ENCODE data around the gene TLDC2.

The TLDC2 gene

GRCh38 chr20:36849333-36850065 is 26.4 kb upstream of the TLDC2 start:
- no peak for DNase-seq (ENCODE audit: low read depth in 2 of 2, low spot score in 1 of 2)

GRCh38 chr20:36850759-36851158 is 25.2 kb upstream of the TLDC2 start:
- DNase-seq (ENCODE audit: low read depth in 2 of 2, low spot score in 1 of 2) = no peak

- DNase-seq (ENCODE audit: low read depth in 2 of 2, low spot score in 1 of 2) = no peak
Observed at GRCh38 chr20:36851490-36851889, 24.4 kb upstream of the TLDC2 start.

GRCh38 chr20:36852187-36852586 is 23.8 kb upstream of the TLDC2 start:
- no peak for DNase-seq (ENCODE audit: low read depth in 2 of 2, low spot score in 1 of 2)

- DNase-seq (ENCODE audit: low read depth in 2 of 2, low spot score in 1 of 2) = no peak
Observed at GRCh38 chr20:36854348-36855240, 21.3 kb upstream of the TLDC2 start.

GRCh38 chr20:36855241-36855657 is 20.7 kb upstream of the TLDC2 start:
- no peak for DNase-seq (ENCODE audit: low read depth in 2 of 2, low spot score in 1 of 2)

GRCh38 chr20:36856195-36856594 is 19.7 kb upstream of the TLDC2 start:
- no peak for DNase-seq (ENCODE audit: low read depth in 2 of 2, low spot score in 1 of 2)

- no peak for DNase-seq (ENCODE audit: low read depth in 2 of 2, low spot score in 1 of 2)
Observed at GRCh38 chr20:36856691-36857635, 19.0 kb upstream of the TLDC2 start.

GRCh38 chr20:36859282-36859555 is 16.7 kb upstream of the TLDC2 start:
- no peak for DNase-seq (ENCODE audit: low read depth in 2 of 2, low spot score in 1 of 2)

GRCh38 chr20:36859700-36860330 is 16.1 kb upstream of the TLDC2 start:
- no peak for DNase-seq (ENCODE audit: low read depth in 2 of 2, low spot score in 1 of 2)

- no peak for DNase-seq (ENCODE audit: low read depth in 2 of 2, low spot score in 1 of 2)
Observed at GRCh38 chr20:36860339-36860738, 15.6 kb upstream of the TLDC2 start.

- no peak for DNase-seq (ENCODE audit: low read depth in 2 of 2, low spot score in 1 of 2)
Observed at GRCh38 chr20:36860811-36861624, 14.9 kb upstream of the TLDC2 start.

- DNase-seq (ENCODE audit: low read depth in 2 of 2, low spot score in 1 of 2) = no peak
Observed at GRCh38 chr20:36861625-36861874, 14.4 kb upstream of the TLDC2 start.

- DNase-seq (ENCODE audit: low read depth in 2 of 2, low spot score in 1 of 2) = no peak
Observed at GRCh38 chr20:36861875-36862801, 13.8 kb upstream of the TLDC2 start.

GRCh38 chr20:36862857-36863668 is 12.9 kb upstream of the TLDC2 start:
- no peak for DNase-seq (ENCODE audit: low read depth in 2 of 2, low spot score in 1 of 2)

GRCh38 chr20:36865076-36865860 is 10.7 kb upstream of the TLDC2 start:
- no peak for DNase-seq (ENCODE audit: low read depth in 2 of 2, low spot score in 1 of 2)

- DNase-seq (ENCODE audit: low read depth in 2 of 2, low spot score in 1 of 2) = no peak
Observed at GRCh38 chr20:36865861-36866149, 10.1 kb upstream of the TLDC2 start.

GRCh38 chr20:36866164-36866563 is 9.8 kb upstream of the TLDC2 start:
- DNase-seq (ENCODE audit: low read depth in 2 of 2, low spot score in 1 of 2) = no peak

Data from stimulated activated CD8-positive, alpha-beta memory T cell treated with anti-CD3 and anti-CD28 coated beads, Interleukin-4, amount 100 ng/mL, for 1 hour (primary cell).